ENCODE data around the gene CDK19.

- TF ChIP-seq, protein P1, sequence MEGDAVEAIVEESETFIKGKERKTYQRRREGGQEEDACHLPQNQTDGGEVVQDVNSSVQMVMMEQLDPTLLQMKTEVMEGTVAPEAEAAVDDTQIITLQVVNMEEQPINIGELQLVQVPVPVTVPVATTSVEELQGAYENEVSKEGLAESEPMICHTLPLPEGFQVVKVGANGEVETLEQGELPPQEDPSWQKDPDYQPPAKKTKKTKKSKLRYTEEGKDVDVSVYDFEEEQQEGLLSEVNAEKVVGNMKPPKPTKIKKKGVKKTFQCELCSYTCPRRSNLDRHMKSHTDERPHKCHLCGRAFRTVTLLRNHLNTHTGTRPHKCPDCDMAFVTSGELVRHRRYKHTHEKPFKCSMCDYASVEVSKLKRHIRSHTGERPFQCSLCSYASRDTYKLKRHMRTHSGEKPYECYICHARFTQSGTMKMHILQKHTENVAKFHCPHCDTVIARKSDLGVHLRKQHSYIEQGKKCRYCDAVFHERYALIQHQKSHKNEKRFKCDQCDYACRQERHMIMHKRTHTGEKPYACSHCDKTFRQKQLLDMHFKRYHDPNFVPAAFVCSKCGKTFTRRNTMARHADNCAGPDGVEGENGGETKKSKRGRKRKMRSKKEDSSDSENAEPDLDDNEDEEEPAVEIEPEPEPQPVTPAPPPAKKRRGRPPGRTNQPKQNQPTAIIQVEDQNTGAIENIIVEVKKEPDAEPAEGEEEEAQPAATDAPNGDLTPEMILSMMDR (IDR thresholded peaks at IDR 0.05) = no peak
- TF ChIP-seq POLR2A (IDR thresholded peaks at IDR 0.05) = no peak
Measured at GRCh38 chr6:110853754-110854477, 38.6 kb upstream of the CDK19 start.

All from right lobe of liver (tissue), 4 donors.